HG03060 (cell line): ENCODE measurements around the gene KRT6A.

Experiments
- ATAC-seq: cut with Tn5 transposase; IDR thresholded peaks from one replicate; pipeline ENCODE4 v1.9.1; 2021; ENCODE audit warnings: low read depth, moderate number of reproducible peaks; ENCODE audit not compliant: unreplicated experiment

Gene KRT6A

DNA sequence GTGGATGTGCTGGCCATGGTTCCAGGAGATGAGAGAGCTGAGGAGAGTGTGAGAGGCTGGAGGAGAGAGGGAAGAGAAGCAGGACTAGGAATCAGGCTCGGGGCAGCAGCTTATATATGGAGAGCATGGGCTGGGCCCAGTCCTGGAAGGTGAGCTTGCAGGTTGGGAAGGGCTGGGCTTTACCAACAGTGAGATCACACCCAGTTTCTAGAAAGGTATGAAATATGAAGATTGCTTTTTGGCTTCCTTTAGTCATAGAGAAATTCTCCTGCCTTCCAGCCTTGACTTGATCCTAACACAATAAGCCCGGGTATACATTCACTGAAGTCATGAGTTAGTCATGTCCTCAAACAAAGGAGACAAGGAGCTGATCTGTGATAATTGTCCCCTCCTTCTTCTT, at the start of gene KRT6A:
Gene KRT6A, minus strand, starts transcription at position 86 of the 400 bp plus-strand sequence. Its CDS starts 69 bp downstream, at position 17.
- no peak for ATAC-seq

DNA sequence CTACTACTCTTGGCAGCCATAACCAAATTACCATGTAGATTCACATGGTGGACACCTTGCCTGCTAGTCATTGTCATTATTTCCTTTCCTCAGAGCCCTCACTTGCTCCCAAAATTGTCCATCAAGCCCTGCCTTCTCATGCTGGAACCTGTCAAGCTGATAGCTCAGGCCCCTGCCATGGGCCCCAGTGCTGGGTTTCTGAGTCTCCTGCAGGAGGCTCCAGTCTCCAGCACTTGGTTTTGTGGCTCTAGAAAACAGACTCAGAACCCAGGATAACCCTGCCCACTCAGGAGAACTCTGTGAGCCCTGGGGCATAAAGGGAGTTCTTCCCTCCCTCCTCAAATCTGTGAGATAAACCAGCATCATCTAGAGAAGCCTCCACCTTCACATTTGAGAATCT, 49.1 kb upstream of the KRT6A start:
- ATAC-seq: no peak

DNA sequence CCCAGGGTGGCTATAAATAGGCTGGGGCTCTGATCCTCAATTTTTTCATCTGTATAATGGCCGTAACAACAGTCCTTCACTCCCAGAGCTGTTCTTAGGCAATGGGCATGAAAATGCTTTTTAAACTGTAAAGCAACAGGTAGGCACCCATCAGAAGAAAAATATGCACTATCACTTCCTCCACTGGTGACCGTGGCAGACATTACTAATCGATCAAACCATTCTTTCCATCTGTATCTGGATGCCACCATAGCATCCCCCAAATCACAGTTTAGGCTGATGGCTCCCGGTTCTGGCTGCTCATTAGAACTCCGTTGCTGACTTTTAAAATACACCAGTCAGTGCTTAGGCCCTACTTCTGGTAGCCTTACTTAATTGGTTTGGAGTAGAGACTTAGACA, 48.7 kb upstream of the KRT6A start:
- no peak for ATAC-seq

DNA sequence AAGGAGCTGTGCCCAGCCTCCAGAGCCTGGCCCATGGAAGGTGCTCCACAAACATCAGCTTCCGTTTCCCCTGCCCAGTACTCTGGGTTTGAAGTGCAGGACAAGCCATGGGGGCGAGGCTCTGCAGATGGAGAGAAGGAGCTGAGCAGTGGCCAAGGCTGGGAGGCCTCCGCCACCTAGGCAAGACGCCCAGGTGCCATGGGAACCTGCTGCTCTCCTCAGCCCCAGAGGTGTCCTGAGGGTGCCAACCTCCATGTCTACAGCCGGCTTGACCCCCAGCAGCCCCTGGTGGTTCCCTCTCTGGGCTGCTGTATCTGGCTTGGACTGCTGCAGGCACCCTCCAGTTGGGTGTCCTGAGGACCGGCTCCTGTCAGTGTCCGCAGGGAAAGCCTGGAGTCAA, 47.5 kb upstream of the KRT6A start:
- ATAC-seq: no peak

DNA sequence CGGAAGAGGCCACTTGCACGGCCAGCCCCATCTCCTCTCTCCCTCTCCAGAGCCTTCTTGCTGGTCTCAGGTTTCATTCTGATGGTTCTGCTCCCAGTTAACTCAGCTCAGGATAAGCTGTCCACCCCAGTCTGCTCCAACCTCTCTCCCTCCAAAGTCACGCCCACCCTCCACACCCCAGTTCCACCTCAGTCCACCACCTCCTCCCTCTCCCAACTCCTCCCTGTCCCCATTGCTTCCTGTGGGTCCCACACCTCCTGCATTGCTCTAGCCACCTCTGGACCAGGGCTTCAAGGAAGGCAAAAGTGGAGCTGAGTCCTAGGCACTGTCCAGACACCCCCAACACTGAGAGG, 46.7 kb upstream of the KRT6A start:
- ATAC-seq: no peak

DNA sequence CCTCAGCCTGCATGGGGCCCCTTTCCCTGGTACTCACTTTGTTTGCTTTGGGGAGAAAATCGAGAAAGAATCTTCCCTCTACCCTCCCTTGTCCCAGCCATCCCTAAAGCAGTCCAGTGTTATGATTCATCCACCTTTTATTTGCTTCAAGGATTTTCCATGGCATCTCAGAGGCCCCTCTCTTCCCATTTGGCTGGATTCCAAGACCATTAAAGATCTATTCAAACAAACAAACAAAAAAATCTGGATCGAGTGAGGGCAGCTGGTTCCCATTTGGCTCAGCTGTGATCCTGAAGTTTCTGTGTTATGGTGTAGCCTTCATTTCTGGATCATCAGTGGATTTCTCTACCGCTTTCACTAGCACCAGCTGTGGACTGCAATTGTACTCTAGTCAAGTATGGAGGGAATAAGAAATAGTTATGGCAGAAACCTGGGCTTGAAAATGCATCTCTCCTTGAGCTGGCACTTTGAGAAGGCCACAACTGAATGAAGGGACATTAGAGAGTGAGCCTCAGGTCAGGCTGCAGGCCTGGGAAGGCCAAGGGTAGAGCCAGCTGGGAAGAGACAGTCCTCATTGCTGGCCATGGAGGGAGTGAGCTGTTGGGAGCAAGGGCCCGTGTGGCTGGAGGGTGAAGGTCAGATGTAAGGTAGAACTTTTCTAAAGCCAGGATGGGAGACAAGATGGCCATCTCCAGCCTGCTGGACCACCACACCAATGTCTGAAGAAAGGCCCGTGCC, 46.2 kb upstream of the KRT6A start:
- ATAC-seq: no peak

DNA sequence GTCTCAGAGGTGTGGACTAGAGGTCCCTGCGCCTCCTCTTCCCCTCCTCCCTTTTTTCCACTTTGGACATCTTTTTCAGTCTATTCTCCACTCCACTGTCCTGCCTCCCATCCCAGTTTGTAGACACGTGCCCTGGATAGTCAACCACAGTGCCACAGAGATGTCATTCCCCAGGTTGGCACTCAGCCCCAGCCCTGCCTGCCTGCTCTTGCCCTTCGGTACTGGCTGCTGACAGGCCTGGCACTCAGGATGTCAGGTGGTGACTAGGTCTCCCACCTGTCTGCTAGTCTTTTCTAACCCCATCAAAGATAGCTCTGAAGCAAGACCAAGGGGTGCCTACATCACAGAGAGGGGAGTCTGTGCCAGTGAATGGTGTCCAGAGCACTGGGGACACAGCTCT, 44.0 kb upstream of the KRT6A start:
- no peak for ATAC-seq

DNA sequence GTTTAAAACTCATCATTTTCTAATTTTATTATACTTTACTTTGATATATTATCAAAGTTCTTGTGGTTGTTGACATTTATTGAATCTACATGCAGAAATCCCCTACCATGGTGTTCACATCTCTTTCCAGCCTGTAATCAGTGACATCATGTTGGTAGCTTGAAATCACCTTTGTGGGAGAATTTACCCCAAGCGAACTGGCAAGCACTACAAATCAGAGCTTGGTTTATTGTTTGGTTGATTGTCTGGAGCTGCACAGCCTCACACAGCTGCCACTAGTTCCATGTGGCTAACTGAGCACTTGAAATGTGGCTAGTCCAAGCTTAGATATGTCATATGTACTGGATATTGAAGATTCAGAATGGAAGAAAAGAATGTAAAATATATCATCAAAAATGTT, 42.5 kb upstream of the KRT6A start:
- no peak for ATAC-seq

DNA sequence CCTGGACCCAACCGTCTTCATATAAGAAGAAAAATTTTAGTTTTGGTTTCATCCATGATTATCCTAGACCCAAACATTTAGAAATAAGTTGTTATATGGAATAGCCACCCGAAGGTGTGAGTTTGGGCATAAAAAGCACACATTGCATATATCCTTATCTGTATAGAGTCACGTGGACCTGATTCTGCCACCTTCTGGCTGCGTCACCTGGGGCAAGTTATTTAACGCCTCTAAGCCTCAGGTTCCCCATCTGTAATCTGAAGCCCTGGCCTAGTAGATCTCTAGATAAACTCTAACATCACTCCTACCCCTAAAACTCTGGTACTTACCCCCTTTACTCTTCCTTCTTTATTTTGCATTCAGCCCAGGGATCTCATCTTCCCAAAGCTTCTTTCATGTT, 41.4 kb upstream of the KRT6A start:
- no peak for ATAC-seq

DNA sequence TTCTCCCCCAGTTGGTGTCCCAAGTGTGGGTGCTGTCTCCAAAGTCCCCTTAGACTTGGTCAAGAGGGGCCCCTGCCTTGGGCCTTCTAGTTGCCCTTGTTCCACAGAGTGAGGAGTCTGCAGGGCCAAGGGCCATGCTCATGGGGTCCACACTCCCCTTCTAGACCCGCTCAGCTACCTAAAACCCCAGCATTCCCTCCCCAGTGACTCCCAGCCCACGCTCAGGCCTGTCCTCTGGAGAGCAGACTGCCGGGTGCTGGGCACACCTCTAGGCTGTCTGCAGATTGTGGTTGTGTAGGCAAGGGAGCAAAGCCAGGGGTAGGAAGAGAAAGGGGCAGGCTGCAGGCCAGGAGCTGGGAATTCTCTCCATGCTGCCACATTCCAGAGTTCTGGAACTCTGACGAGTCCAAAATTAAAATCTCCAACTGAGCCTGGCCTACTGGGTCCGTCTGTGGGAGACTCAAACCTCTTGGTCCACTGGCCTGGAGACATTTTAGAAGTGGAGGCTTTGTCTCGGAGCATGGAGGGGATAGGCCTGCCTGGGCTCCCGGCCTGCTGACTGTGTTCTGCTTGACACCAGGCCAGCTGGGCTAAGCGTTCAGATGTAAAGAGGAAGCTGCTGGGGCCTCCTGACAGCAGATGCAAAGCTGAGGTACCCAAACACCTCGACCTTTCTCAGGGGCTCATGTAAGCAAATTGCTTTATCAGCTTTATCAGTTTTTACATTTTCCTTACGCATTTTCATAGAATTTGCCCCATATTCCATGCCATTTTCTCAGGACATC, 40.8 kb upstream of the KRT6A start:
- ATAC-seq: no peak

DNA sequence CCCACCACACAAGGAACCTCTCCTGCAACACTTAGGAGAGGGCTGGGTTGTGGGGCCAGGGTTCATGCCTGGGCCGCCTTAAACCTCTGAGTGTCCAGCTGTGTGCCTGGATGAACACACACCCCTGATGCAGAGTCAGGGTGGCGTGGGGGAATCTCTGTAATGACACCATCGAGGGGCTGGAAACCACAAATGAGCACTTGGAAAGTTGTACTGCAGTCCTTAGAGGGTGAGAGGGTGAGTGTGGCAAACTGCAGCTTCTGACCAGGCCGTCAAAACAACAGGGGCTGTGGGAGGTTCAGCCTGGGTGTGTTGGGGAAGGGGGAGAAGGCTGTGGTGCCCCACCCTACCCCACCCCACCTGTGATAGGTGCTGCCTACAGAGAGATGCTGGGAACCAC, 39.6 kb upstream of the KRT6A start:
- no peak for ATAC-seq

DNA sequence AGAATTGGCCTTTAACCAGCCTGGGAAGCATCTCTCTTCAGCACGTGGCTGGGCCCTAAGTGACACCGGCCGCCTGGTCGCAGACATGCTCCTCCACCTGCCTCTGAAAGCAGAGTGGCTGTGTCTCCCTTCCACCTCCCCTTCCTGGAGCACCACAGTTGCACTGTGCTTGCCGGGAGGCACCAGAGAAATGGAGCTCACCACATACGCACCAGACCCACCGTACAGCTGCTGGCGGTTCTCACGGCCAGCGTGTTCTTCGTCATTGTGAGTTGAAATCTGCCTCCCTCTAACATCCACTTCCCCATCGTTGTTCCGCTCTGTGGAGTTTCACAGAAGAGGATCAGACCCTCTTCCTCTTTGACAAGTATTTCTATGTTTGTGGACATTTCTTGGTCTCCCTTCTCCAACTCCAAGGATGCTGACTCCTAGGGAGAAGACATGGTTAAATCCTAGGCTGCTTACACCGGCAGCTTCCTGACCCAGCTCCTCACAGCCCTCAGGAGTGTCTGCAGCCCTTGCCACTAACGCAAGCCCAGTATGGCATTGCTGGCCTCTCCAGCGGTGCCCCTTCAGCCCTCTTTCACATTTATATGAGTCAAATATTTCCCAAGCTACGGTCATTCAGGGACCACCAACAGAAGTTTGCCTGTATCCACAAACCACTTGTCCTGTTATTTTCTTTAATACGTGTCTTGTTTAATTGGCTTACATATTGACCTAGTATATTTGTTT, 38.7 kb upstream of the KRT6A start:
- ATAC-seq: no peak

DNA sequence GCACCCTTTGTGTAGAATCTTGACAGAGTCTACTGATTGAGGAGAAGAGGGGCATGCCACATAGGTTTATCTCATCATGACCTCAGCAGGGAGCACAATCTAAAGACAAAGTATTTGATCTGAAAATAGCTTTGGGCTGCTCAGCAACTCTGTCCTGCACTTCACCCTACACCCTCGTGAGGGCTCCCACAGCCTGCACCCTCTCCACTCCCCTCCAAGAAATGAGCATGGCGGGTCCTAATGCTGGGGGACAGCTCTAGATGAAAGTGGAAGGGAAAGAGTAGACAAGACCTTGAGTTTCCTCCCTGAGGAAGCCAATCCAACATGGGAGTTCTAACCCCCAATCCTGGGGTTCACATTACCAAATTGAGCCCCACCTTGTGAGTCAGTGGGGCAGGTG, 37.8 kb upstream of the KRT6A start:
- no peak for ATAC-seq

DNA sequence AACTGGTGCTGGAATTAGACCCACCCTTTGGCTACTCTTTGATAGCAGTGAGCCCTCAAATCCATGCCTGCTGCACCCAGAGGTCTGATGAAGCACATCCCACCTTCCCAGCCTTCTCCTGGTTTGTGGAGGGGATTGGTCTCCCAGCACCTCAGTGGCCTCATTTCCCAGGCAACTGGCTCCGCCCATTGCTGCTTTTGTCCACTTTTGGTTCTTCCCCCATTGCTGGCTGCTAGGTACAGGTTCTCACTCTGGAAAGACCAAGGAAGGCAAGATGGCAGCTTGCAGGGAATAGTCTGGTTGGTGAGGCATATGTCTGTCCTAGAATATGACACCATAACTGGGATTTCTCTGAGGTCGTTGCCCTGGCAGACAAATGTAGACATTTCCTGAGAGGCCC, 37.3 kb upstream of the KRT6A start:
- no peak for ATAC-seq

DNA sequence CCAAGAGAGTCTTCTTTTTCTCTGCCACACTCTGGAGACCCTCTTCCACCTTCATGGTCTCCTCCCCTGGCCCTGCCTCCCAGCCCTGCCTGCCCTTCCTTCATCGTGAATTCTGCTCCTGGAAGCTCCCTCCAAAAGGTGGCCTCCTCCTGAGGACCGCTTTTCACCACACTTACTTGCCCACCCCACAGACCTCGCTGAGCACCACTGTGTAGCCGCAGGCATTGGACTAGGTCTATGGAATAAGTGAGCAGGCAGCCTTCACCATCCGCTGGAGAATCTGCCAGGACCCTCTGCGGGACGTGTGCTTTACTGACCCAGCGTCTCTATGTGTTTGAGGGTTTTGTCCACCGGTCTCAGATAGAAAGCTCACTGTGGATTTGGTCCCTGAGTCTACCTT, 36.8 kb upstream of the KRT6A start:
- no peak for ATAC-seq

DNA sequence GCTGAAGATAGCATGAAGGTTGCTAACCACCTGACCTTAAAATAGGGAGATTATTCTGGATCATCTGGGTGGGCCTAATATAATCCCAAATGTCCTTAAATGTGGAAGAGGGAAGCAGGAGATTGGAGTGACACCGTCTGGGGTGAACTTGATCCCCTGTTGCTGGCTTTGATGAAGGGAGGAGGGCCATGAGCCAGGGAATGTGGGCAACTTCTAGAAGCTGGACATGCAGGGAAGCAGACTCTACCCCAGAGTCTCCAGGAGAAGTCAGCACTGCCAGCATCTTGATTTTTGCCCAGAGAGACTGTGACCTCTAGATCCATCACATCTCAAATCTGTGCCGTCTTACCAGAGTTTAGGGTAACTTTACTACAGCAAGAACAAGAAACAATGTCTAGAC, 36.4 kb upstream of the KRT6A start:
- ATAC-seq: no peak

DNA sequence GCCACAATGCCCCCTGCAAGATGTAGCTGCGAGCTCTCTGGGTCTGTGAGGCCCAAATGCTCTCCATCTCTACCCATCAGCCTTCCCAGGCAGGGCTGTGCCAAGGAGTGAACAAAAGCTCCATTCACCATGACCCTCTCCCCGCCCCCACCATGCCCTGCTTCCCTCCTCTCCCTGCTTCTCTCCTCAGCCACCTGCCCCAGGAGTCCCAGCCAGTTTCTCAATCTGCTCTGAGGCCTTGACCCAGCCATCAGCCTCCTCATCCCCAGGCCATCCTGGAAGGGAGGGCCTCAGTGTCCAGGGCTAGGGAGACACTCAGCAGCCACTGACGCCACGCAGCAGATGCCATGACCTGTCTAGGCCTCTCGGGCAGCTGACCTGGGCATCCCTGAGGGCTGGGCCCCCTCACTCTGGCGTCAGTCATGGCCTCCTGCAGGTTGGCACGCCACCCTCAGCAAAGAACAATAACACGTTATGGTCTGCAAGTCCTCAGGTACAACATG, 35.6 kb upstream of the KRT6A start:
- no peak for ATAC-seq

DNA sequence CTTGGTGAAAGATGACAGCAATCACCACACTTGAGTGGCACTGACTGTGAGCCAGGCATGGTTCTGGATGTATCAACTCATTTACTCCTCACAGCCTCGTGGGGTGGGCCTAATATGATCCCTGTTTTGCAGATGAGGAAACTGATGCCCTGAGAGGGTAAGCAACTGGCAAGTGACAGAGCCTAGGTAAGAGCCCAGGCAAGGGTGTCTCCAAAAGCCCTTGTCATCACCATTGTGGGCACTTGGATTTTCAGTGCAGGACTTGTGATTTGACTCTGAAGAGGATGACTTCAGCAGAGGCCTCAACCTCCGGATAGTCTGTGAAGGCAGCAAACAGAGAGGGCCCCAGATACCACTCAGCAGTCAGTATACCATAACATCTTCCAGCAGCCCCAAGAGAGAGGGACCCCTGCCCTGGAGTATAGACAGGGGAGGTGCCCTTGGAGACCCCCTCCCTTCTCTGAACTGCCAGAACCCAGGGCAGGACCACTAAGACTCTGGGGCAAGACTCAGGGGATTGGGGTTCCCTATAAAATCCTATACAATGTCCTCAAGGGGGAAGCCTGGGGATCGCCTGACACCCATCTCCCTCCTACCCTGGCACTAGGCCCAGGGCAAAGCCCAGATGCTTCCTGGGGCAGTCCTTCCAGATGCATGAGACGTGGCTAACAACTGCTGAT, 34.2 kb upstream of the KRT6A start:
- no peak for ATAC-seq

DNA sequence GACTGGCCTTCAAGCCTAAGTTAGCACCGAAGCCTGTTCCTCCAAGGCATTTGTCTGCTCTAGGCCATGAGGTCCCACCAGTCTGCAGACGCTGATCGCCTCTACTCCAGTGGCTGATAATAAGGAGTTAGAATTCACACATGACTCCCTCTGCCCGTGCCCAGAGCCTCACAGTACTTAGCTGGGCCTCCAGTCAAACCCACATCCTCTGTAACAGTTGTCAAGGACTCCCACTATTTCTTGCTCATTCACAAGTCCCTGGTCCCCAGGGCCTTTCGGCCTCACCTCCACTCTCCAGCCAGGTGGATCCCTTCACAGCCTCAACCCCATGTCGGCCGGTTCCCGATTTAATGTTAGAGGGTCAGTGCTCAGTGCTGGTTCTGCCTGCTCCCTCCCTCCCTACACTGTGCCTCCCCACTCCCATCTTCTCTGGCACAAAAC, 33.5 kb upstream of the KRT6A start:
- no peak for ATAC-seq

DNA sequence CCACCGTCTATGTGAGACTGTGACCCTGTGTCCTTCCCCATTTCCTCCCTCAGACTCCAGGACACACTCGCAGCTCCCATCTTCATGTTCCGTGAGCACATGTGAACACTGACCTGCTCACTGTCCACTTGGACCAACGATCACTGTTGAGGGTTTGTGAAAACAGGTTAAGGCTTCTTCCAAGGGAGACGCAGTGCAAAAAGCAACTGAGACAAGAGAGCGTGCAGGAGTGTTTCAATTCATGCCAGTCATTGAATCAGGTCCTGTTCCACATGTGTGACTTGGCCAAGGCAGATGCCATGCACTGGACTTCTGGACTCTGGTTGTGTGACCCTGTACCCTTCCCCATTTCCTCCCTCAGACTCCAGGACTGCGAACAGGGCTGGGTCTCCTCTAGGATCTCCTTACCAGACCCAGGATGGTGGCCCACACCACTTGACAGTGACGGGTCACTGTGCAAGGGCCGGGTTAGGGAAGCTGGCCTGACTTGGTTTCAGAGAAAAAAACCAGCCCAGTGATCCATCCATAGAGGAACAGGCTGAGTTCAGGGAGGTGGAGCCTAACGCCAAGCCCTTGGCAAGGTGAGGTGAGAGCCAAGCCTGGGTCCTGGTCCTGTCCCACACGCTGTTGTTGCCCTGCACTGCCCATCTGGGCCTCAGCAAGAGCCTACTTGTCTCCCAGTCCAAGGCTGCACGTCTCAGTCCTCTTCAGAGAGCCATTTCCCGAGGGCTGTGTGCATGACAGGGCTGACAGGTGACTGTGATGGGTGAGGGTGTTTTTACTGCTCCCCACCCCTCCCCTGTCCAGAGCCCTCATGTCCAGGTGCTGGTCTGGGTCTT, 32.8 kb upstream of the KRT6A start:
- no peak for ATAC-seq
